HG02970 (cell line): ENCODE results near the gene TLK2.
"Not testable (repeated sequence)": the region's sequence is repeated elsewhere in the genome, so short reads cannot be mapped to it uniquely, and the experiment has no call there.

Experiments
- ATAC-seq: cut with Tn5 transposase; IDR thresholded peaks from one replicate; pipeline ENCODE4 v1.9.1; 2021; ENCODE audit warnings: mild to moderate bottlenecking, moderate library complexity, moderate number of reproducible peaks; ENCODE audit not compliant: unreplicated experiment, low FRiP score

The TLK2 gene

DNA sequence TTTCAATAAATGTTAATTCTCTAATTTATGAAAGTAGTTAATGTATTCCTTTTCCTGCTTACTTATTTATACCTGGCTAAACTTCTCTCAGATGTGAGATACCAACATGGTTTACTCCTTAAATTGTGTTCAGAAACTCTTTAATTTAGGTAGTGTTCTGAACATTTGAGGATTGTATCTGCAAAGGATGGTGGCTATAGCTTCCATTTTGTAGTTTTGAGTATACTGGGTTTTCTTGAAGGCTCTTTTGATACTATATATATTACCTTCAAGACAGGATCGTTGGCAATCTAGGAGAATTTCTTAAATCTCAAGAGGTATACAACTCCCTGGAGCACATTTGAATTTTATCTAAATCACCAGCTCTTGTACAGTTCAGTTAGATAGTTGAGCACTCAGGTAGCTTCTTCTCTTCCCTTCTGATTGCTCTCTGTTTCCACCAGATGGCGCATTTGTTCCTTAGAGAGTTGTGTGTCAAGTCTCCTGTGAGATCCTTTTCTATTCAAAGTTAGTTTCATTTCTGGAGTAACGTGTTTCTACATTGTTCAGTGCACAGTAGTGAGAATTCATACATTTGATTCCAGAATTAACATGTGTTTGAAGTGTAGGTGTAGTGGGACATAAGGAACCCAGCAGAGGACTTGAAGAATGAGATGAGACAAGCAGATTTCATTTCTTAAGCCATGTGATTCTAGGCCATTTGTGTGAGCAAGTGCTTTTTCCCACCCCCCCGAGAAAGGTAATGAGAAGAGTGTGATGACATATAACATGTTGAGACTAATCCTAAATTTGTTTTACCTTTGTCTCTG is 74.4 kb downstream of the TLK2 start:
- ATAC-seq = peak; percentile 74

DNA sequence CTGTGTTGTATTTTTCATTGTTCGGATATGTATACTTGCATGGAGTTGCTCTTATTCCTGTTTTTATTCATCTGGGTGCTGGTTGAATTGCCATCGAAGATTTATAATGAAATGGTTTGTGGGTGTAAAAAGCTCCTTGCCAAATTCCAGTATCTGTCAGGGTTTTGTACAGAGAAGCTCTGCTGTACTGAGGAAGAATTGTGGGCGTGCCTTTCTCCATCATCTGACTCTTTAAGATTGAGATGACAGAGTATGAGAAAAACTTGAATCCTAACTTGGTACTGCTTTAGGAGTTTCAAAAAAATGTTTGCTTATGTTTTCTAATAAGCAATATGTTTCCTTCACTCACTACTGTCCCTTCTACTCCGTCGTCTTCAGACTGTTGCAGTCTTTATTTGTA is 78.9 kb downstream of the TLK2 start:
- ATAC-seq = not testable (repeated sequence)

DNA sequence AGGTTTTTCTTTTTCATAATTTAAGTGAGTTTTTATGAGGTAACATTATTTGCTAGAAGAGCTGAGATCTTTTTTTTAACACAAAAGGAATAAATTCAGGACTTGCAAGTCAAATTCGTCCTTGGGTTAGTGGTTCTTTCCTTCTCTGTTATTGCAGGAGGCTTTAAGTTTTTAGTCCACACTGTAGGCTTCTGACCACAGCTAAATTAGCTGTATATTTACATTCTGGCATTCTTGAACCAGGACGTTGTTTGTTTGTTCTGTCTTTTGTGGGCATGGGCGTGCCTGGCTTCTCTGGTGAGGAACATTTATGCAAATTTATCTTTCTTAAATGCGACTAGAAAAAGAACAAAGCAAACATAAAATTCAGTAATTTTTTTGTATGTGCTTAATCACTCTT is 80.3 kb downstream of the TLK2 start:
- ATAC-seq = not testable (repeated sequence)

DNA sequence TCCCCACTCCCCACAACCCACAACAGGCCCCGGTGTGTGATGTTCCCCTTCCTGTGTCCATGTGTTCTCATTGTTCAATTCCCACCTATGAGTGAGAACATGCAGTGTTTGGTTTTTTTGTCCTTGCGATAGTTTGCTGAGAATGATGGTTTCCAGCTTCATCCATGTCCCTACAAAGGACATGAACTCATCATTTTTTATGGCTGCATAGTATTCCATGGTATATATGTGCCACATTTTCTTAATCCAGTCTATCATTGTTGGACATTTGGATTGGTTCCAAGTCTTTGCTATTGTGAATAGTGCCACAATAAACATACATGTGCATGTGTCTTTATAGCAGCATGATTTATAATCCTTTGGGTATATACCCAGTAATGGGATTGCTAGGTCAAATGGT is 82.3 kb downstream of the TLK2 start:
- ATAC-seq = not testable (repeated sequence)

DNA sequence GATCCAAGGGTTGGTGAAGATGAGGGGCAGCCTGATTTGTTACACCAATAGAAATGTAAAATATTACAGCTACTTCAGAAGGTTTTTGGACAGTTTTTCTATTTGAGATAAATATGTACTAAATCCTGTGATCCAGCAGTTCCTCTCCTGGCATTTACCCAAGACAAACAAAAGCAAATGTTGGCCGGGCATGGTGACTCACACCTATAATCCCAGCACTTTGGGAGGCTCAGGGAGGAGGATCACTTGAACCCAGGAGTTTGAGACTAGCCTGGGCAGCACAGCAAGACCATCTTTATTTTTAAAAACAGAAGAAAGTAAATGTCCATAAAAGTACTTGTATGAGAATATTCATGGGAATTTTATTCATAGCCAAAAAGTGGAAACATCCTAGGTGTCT is 84.0 kb downstream of the TLK2 start:
- ATAC-seq = no peak

DNA sequence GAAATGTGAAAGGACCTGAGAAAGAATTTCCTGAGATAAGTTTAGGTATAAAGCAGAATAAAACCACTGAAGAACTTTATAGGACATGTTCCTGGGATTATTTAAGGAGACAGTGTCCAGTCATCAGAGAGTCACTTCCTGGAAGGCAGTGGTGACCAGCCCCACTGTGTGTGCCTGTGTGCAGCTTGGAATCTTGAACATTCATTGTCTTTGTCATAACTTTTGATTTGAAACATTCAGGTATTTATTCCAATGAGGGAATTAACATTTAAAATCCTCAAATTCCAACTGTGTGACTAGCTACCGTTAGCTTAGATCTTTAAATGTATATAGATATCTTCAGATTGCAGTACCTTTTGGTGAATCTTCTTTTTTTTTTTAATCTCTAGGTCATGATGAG is 87.2 kb downstream of the TLK2 start:
- no peak for ATAC-seq

DNA sequence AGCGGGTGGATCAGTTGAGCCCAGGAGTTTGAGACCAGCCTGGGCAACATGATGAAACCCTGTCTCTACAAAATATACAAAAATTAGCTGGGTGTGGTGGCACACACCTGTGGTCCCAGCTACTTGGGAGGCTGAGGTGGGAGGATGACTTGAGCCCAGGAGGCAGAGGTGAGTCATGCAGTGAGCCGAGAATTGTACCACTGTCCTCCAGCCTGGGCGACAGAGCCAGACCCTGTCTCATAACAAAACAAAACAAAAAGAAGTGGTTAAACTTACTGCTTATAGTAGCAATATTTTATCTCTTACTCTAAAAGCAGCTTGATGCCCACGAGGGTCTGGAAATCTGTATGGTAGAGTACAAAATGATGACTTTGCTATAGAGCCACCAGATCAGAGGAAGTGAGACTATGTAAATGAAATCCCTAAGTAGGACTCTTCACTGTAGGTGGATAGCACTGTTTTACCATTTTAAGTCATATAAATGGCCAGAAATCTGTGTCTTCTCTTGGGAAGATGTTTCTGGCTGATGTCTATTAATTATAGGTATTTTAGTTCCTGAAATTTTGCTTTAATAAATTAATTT is 88.5 kb downstream of the TLK2 start:
- ATAC-seq = no peak

DNA sequence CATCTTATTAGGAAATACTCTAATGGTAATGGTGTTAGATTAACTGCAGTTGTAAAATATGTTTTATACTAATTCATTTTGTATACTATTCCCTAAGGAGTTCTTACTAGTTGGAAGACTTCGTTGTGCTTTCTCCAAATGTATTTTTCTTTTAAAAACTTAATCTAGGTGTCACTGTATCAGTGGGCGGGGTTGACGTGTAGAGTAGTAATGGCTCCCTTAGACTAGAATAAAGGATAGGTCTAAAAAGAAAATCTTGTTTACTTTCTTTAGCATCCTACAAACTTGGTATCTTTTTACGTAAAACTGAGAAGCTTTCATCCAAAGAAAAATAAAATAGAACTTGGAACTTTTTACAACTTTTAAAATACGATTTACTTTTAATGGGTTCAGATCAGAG is 93.9 kb downstream of the TLK2 start:
- no peak for ATAC-seq

DNA sequence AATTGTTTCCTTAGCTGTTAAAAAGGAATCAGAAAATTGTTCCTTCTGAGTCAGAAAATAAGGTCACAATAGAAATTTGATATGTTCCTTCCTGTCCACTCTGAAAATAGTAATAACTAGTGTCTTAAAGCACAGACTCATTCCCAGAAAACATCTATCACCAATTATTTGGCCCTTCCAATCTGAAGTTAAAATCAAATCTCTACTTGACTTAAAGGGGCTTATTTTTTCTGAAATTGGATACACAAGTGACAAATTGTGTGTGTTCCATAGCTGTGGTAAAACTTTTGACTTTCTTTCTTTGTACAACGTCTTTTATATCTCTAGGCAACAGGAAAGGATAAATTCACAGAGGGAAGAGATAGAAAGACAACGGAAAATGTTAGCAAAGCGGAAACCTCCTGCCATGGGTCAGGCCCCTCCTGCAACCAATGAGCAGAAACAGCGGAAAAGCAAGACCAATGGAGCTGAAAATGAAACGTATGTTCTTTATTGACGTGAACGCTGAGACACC is 94.3 kb downstream of the TLK2 start:
- no peak for ATAC-seq

DNA sequence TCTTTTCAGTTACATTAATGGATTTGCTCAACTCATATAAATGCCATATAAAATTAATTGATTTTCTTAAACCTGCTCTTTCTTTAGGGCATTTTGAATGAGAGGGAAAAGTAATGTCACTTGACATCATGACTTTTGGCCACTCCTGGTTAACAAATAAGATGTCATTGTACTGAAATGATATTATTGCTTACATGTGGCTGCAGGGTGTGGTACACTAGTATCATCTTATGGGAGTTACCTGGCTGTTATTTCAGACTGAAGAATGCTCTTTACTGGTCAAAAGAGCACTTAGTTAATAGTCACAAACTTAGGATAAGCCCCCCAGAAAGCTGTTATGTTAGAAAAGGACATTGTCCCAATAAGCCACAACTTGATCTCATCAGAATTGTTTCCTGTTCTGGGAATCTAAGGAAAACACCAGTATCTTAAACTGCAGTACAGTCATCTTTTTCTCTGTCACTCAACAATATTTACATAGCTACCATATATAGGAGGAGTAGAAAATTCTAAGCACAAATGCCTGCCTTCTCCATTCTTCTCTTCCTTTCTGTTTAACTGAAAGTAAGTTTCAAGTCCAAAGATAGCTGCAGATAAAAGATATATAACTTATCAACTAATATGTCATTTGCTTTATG is 95.0 kb downstream of the TLK2 start:
- no peak for ATAC-seq

DNA sequence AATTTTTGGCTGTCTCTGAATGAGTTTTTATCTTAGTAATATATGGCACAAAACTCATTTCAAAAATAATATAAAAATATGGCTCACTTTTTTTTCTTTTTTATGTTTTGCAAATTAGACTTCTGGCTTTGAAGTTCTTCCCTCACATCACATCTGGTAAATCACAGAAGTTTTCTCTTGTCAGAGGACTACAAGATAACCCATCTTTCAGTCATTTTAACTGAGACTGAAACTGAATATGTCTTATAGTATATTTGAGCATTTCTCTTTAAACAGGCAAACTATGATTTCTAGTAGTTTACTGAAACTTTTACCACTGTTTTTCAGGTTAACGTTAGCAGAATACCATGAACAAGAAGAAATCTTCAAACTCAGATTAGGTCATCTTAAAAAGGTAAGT is 97.8 kb downstream of the TLK2 start:
- no peak for ATAC-seq

DNA sequence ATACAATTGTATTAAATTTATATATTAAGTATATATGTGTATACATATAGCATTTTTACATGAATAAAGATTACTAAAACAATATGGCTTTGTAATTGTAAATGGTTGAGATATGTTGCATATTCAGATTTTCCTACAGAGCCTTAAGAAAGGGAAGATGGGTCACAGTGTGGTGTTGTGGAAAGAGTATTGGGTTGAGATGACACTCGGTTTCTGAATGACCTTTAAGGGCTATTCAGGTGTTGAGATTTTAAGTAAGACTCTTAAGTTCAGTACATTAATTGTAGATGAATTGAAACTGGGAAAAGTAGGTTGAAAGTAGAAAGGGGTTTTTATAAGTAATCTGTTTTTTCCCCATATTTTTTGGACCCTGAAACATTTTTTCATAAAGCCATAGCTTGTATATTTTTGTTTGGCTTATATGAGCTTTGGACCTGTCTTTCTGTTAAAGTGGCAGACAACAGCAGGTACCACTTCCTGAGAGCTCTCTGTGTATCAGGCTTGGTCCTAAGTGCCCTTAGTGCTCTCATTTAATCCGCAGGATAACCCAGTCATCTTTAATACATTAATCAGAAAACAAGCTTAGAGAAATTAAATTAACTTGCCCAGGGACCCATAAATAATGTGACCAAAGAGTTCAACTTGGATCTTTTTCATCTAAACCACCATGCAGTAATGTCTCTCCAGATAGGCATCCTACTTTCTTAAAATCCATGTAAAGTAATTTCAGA is 100.3 kb downstream of the TLK2 start:
- ATAC-seq = no peak

DNA sequence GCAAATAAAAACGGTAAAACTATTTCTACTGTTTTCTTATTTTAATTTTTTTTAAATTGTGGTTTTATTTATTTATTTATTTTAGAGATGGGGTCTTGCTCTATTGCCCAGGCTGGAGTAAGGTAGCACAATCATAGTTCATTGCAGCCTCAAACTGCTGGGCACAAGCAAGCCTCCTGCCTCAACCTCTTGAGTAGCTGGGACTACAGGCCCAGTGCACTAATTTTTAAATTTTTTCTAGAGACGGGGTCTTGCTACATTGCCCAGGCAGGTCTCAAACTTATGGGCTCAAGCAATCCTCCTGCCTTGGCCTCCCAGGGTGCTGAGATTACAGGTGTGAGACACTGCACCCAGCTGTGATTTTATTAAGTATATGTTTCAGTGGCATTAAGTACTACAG is 102.3 kb downstream of the TLK2 start:
- ATAC-seq = no peak

DNA sequence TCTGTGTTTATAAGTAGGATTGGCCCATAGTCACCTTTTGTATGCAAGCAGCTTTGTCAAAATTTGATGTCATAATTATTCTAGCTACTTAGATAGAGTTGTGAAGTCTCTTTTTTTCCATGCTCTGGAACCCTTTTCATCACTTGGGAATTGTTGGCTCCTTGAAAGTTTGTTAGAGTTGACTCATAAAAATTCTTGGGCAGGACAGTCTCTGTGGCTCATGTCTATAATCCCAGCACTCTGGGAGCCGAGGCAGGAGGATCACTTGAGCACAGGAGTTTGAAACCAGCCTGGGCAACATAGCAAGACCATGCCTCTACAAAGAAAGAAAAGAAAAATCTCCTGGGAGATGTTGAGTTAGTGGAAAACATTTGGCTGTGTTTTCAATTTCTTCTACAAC is 103.1 kb downstream of the TLK2 start:
- no peak for ATAC-seq

DNA sequence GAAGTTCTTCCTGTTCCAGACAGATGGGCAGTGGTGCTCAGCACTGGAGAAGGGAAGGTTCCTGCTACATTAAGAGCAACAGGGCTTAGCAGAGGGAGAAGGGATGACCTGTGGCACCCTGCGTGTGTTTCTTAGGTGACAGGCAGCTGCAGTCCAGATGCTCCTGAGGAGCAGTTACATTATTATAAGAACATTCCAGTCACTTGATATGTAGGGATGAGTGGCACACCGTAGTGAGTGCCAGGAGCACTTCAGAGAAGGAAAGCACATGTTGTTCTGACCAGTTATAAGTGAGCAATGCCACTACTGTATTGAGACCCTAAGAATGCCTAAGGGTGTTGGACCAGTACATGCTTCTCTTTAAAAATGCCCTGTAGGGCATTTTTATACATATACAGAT is 108.9 kb downstream of the TLK2 start:
- ATAC-seq = no peak

DNA sequence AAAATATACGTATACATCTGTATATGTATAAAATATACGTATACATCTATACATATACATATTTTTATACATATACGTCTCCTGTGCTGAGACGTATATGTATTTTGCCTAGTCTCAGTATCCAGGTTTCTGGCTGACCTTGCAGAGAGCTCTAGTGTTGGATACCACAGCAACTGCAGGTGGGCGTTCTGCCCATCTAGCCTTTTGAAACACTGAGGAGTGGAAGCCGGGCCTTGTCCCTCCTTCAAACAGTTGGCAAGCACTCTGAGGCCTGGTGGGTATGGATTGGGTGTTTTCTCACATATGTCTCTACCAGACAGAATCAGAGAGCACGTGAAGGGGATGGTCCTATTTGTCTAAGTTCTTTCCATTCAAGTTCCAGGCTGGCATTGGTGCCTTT is 109.5 kb downstream of the TLK2 start:
- ATAC-seq = no peak

DNA sequence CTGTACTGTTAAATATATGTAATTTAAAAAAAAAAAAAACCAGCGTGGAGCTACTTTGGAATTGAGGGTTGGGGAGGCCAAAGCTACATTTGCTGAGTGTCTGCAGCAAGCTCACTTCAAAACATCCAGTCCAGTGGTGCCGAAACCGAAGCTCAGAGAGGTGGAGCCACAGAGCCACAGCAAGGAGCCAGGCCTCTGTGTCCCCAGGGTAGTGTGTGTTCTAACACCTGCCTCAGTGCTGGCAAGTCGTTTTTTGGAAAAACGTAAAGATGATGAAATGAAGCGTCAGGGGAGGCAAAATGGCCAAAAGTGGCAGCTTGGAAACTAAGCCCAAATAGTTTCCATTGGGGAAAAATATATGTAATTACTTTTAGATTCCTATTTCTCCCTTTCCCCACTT is 112.7 kb downstream of the TLK2 start:
- no peak for ATAC-seq

DNA sequence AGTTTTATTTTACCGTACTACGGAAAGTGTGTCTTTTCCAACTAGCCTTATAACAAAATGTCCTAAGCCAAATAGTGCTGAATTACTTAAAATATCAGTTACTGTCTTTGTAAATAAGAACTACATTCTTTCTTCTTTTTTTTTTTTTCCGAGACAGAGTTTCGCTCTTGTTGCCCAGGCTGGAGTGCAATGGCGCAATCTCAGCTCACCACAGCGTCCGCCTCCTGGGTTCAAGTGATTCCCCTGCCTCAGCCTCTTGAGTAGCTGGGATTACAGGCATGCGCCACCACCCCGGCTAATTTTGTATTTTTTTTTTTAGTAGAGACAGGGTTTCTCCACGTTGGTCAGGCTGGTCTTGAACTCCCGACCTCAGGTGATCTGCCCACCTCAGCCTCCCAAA is 113.2 kb downstream of the TLK2 start:
- ATAC-seq = not testable (repeated sequence)

DNA sequence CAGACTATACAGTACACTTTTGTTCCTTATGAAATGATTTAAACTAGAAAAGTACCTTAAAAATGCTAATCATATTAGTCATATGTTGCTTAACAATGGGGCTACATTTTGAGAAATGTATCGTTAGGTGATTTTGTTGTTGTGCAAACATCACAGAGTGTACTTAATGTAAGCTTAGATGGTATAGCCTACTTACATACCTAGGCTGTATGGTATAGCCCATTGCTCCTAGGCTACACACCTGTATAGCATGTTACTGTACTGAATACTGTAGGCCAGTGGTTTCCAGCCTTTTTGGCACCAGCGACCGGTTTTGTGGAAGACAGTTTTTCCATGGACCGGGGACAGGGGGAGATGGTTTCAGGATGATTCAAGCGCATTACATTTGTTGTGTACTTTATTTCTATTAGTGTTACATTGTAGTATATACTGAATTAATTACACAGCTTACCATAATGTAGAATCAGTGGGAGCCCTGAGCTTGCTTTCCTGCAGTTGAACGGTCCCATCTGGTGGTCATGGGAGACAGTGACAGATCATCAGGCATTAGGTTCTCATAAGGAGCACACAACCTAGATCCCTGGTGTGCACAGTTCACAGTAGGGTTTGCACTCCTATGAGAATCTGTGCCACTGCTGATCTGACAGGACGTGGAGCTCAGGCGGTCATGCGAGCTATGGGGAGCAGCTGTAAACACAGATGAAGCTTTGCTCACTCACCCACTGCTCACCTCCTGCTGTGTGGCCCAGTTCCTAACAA is 113.9 kb downstream of the TLK2 start:
- ATAC-seq = no peak

DNA sequence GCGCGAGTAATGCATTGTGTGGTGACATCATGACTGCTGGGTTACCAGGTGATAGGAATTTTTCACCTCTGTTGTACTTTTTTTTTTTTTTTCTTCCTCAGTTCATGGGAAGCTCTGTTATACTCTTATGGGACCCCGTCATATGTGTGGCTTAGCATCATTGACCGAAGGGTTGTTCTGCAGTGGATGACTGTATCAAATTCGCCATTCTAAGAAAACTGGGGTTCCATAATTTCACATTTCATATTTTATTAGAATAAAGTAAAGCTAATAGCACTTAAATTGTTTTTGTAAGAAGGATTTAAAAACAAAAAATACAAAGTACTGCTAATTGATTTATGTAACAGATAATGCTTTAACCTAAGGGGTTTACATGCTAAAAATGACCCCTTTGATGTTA is 116.9 kb downstream of the TLK2 start:
- no peak for ATAC-seq
